Panc1 (cell line): ENCODE results near the gene GDI1.

Source experiments
- POLR2AphosphoS5 ChIP-seq: IDR thresholded peaks from 2 replicates; pipeline ENCODE4 v1.6.1; 2012; ENCODE audit warnings: mild to moderate bottlenecking, low read depth, low read length, moderate library complexity
- SIN3A ChIP-seq: IDR thresholded peaks from 2 replicates; pipeline ENCODE4 v1.6.1; 2012; ENCODE audit warnings: low read depth, mild to moderate bottlenecking, low read length, moderate library complexity, borderline replicate concordance; ENCODE audit not compliant: insufficient read depth
- TCF7L2 ChIP-seq: IDR thresholded peaks from 2 replicates; pipeline ENCODE4 v1.6.1; 2011; ENCODE audit warnings: mild to moderate bottlenecking, low read depth, low read length, inconsistent platforms

DNA sequence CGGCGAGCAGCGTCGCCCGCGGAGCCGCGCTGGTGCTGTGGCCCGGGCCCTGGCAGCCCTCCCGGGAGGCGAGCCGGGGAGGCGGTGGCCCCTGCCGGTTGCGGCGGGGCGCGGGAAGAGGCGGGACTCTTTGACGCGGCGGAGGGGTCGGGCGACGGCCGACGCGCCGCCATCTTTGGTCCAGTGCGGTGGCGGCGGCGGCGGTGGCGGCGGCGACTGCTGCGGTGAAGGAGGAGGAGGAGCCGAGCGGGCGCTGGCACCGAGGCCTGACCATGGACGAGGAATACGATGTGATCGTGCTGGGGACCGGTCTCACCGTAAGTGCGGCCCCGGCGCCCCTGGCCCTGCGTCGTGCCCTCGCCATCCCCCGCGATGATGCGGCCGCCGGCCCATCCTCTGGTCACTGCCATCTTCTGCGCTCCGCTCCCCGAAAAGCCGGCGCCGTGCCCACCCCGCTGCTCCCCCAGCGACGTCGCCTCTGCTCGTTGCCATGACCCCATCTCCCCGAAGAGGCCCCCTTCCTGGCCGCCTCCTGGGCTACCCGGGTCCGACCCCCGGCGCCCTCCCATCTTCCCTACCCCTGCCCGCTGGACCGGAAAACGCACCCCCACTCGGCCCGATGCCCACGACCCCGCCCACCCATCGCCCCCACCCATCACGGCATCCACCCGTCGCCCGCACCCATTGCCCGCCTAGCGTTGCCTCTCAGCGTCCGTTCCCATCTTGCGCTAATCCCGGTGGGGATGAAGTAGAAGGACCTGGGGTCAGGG, at the start of gene GDI1:
- TF ChIP-seq POLR2AphosphoS5 (no peak), SIN3A (peak; percentile 68; the same call in 1 of the 2 replicates), TCF7L2 (no peak)
